Type B pancreatic cell (in vitro differentiated cells): Measurements from ENCODE around the gene DPY19L1. TPM values are rescaled to one million over a fixed set of nuclear protein-coding genes. Genes with fewer than 3 reads are reported as not detected.

Source experiments
- DNase-seq: peaks from one replicate; pipeline ENCODE4 v3.0.0; 2021; ENCODE audit warnings: mixed read lengths; ENCODE audit not compliant: unreplicated experiment; ENCODE audit errors: extremely low spot score
- H3K27ac Mint-ChIP-seq: 2 replicates; pipeline ENCODE4 v1.8.0; 2021; ENCODE audit warnings: mild to moderate bottlenecking, mixed read lengths
- H3K27me3 Mint-ChIP-seq: 2 replicates; pipeline ENCODE4 v1.8.0; 2021; ENCODE audit warnings: mixed read lengths
- H3K36me3 Mint-ChIP-seq: 2 replicates; pipeline ENCODE4 v1.8.0; 2021; ENCODE audit warnings: mixed read lengths
- H3K4me1 Mint-ChIP-seq: one replicate; pipeline ENCODE4 v1.8.0; 2021; ENCODE audit warnings: mixed read lengths; ENCODE audit not compliant: unreplicated experiment
- H3K4me3 Mint-ChIP-seq: 2 replicates; pipeline ENCODE4 v1.8.0; 2021; ENCODE audit warnings: mild to moderate bottlenecking, mixed read lengths
- H3K9me3 Mint-ChIP-seq: 2 replicates; pipeline ENCODE4 v1.8.0; 2021; ENCODE audit warnings: mixed read lengths
- CTCF ChIP-seq: fragments of 200-600 bp; sonication (generic); conservative IDR thresholded peaks from 2 replicates; pipeline ENCODE4 v1.5.0; 2021; ENCODE audit warnings: antibody characterized with exemption, mild to moderate bottlenecking
- total RNA-seq: library from RNA; stranded (reverse); gene quantifications from 2 replicates; pipeline ENCODE4 v1.2.1, GENCODE V29; 2021; ENCODE audit warnings: low replicate concordance

The DPY19L1 gene
- total RNA-seq, 1 donor from 2014 or later = 33.4 TPM

- DNase-seq = no peak
- H3K27ac Mint-ChIP-seq = no peak overlapping the region
- no peaks in the 10 kb centered on the region for H3K9me3 Mint-ChIP-seq
- peaks cover 1% of the 10 kb centered on the region for H3K36me3 Mint-ChIP-seq
- no peak overlapping the region for H3K4me3 Mint-ChIP-seq
- no peak for TF ChIP-seq CTCF
- peaks cover 15% of the 10 kb centered on the region for H3K4me1 Mint-ChIP-seq
- no peaks in the 10 kb centered on the region for H3K27me3 Mint-ChIP-seq
Measured at GRCh38 chr7:35021445-35021844, 15.8 kb downstream of the DPY19L1 start.

DNA sequence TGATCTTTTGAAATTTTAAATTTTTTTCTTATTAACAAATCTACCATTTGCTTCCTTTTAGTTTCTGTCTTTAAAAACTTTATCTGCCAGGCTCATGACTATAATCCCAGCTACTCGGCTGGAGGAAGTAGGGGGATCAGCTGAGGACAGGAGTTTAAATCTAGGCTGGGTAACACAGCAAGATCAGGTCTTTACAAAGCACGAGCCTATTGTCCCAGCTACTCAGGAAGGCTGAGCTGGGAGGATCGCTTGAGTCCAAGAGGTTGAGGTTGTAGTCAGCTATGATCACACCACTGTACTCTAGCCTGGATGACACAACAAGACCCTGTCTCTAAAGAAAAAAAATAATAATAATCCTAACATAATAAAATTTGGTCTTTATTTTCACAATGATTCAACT lies 17.5 kb downstream of the DPY19L1 start:
- Mint-ChIP-seq H3K9me3 (no peaks in the 10 kb centered on the region), H3K36me3 (peaks cover 6% of the 10 kb centered on the region), H3K27me3 (no peaks in the 10 kb centered on the region), H3K4me1 (peaks cover 5% of the 10 kb centered on the region), H3K4me3 (no peak overlapping the region), H3K27ac (no peak overlapping the region)
- DNase-seq = no peak
- no peak for TF ChIP-seq CTCF

DNA sequence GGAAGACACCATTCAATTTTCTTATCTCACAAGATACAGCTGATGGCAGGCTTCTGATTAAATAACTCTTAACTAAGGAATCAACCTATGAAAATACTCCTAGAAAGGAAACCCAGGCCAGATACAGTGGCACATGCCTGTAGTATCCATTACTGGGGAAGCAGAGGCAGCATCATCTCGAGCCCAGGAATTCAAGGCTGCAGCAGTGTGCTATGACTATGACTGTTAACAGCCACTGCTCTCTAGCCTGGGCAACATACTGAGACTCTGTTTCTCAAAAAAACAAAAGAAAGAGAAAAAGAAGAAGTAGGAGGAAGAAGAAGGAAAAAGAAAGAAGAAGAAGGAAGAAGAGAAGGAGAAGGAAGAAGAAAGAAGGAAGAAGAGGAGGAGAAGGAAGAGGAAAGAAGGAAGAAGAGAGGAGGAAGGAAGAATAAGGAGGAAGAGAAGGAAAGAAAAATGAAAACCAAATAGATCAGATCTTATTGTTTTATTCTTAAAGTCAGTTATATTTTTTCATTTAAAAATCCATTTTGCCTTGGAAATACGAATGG lies 18.0 kb downstream of the DPY19L1 start:
- Mint-ChIP-seq H3K27me3 (no peaks in the 10 kb centered on the region), H3K36me3 (peaks cover 6% of the 10 kb centered on the region), H3K4me1 (peaks cover 5% of the 10 kb centered on the region), H3K27ac (no peak overlapping the region), H3K9me3 (no peaks in the 10 kb centered on the region), H3K4me3 (no peak overlapping the region)
- no peak for TF ChIP-seq CTCF
- DNase-seq = no peak

- Mint-ChIP-seq H3K4me3 (no peak overlapping the region), H3K4me1 (no peaks in the 10 kb centered on the region), H3K9me3 (no peaks in the 10 kb centered on the region), H3K36me3 (peaks cover 11% of the 10 kb centered on the region), H3K27me3 (no peaks in the 10 kb centered on the region), H3K27ac (peak overlapping the region; percentile 58)
- no peak for TF ChIP-seq CTCF
- DNase-seq = no peak
Measured at GRCh38 chr7:35015346-35015859, 21.9 kb downstream of the DPY19L1 start.

- peaks cover 16% of the 10 kb centered on the region for H3K36me3 Mint-ChIP-seq
- no peak for DNase-seq
- no peaks in the 10 kb centered on the region for H3K4me1 Mint-ChIP-seq
- no peak overlapping the region for H3K27ac Mint-ChIP-seq
- no peaks in the 10 kb centered on the region for H3K9me3 Mint-ChIP-seq
- no peak for TF ChIP-seq CTCF
- H3K27me3 Mint-ChIP-seq = no peaks in the 10 kb centered on the region
- H3K4me3 Mint-ChIP-seq = no peak overlapping the region
Measured at GRCh38 chr7:35012160-35012559, 25.1 kb downstream of the DPY19L1 start.

GRCh38 chr7:35011085-35011484 lies 26.2 kb downstream of the DPY19L1 start:
- Mint-ChIP-seq H3K27me3 (no peaks in the 10 kb centered on the region), H3K4me3 (no peak overlapping the region), H3K9me3 (no peaks in the 10 kb centered on the region), H3K36me3 (peaks cover 11% of the 10 kb centered on the region), H3K4me1 (no peaks in the 10 kb centered on the region), H3K27ac (no peak overlapping the region)
- no peak for DNase-seq
- TF ChIP-seq CTCF = no peak
